Measurements from ENCODE around the gene IRF5.
"Not testable (repeated sequence)": the region's sequence is repeated elsewhere in the genome, so short reads cannot be mapped to it uniquely, and the experiment has no call there.

IRF5 gene

DNA sequence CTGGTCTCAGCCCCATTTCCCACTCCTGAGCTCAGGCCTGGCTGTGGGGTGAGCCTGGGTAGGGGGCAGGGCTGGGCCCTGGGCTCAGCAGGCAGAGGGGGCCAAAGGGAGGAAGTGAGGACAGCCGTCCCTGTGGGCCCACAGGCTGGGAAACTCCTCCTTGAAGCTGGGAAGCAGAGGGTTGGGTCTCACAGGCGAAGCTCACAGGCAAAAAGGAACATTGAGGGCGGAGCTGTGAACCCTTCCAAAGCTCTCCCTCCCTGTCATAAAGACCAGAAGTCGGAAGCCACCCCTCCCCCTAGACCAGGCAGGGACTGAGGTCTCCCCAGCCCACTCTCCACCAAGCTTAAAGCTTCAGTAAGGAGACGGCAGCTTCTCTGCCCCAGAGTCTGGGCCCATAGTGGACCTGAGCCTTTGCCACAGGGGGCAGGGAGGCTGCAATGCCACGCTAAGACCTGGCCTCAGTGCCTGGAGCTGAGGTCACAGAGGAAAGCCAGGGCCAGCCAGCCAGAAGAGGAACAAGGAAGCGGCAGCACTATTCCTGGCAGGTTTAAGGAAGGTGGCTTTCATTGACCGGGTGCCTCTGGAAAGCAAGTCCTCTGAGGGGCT is 26.2 kb upstream of the IRF5 start:
- TF ChIP-seq, protein P1, sequence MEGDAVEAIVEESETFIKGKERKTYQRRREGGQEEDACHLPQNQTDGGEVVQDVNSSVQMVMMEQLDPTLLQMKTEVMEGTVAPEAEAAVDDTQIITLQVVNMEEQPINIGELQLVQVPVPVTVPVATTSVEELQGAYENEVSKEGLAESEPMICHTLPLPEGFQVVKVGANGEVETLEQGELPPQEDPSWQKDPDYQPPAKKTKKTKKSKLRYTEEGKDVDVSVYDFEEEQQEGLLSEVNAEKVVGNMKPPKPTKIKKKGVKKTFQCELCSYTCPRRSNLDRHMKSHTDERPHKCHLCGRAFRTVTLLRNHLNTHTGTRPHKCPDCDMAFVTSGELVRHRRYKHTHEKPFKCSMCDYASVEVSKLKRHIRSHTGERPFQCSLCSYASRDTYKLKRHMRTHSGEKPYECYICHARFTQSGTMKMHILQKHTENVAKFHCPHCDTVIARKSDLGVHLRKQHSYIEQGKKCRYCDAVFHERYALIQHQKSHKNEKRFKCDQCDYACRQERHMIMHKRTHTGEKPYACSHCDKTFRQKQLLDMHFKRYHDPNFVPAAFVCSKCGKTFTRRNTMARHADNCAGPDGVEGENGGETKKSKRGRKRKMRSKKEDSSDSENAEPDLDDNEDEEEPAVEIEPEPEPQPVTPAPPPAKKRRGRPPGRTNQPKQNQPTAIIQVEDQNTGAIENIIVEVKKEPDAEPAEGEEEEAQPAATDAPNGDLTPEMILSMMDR (IDR thresholded peaks at IDR 0.05; ENCODE audit: low read depth, low read length, missing control alignments), result no peak
- no peak overlapping the region for H3K4me3 ChIP-seq (ENCODE audit: low read depth, low read length)
- in situ Hi-C loops (cut with HindIII; ENCODE audit: low sequenced_read_pairs), result no loop called here
- DNase-seq (ENCODE audit: low read depth), result no peak

DNA sequence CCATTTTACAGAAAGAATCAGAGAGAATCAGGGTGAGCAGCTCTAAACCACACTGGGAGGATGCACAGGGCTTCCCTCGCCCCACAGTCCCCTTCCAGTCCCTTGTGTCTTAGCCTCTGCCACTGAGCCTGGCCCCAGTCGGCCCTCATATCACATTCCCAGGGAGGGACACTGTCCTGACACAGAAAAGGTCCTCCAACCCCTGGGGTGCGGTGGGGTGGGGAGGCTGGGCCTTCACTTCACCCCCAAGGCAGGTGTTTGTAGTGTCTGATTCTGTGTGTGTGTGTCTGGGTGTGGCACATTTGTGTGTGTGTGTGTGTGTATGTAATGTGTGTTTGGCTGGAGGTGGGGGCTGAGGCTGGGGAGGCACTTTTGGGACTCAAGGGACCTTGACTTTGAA is 25.4 kb upstream of the IRF5 start:
- no peak overlapping the region for H3K4me3 ChIP-seq (ENCODE audit: low read depth, low read length)
- TF ChIP-seq, protein P1 (IDR thresholded peaks at IDR 0.05; ENCODE audit: low read depth, low read length, missing control alignments), result no peak
- DNase-seq (ENCODE audit: low read depth), result no peak
- in situ Hi-C loops (cut with HindIII; ENCODE audit: low sequenced_read_pairs), result no loop called here

DNA sequence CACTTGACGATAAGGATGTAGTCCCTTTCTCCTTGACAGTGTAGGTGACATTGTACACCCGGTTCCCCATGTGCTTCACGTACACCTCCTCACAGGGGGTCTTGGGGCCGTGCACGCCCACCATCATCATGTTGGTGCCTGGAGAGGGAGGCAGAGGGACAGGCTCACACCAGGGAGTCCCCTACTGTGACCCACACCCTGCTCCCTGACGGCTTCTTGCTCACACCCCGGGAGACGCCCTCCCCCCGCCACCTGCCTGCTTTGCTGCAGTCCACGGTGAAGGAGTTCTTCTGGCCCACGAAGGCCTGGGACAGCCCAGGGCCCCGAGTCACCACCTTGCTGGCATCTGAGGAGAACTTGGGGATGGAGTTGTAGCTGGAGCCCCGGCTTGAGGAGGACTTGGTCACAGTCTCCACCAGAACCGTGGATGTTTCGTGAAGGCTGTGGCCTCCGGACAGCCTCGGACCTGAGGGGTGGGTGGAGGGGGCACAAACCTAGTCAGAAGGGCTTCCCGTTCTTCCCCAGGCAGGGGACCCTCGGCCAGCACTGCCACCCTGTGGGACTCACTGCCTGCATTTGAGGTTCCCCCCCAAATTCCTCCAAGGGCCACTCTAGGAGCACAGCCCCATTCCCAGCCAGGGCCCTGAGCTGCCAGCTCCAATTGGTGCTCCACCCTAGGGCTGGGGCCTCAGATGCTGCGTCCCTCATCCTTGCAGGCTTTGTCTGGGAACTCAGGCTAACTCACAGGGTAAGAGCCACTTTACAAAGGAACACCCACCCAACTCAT is 24.8 kb upstream of the IRF5 start:
- DNase-seq (ENCODE audit: low read depth); H3K4me3 ChIP-seq (ENCODE audit: low read depth, low read length); in situ Hi-C loops (cut with HindIII; ENCODE audit: low sequenced_read_pairs): not testable (repeated sequence)

DNA sequence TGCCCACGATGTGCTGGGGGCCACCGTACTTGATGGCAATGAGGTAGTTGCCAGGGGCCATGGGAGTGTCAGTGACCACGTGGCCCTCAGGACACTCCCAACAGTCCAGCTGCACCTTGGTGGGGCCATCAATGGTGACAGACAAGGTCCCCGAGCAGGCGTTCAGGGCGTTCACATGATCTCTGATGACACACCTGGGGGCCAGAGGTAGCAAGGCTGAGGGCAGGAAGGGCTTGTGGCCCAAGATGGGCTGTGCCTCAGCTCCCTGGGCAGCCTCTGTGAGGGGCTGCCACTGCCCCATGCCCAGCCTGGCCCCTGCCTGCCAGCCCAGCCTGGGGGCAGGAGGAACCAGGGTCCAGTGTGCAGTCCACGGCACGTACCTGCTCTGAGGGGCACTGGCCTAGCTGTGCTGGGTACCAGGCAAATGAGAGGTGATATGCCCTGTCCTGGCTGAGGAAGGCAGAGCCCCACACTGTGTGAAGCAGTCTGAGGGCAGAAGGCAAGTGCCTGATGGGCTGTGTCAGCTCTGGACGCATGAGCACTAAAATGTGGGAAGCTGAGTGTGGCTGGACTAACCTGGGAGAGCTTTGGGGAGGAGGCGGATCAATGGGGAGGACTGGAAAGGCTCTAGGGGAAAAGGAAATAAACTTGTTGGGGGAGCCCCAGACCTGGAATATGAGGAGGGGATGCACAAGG is 23.7 kb upstream of the IRF5 start:
- in situ Hi-C loops (cut with HindIII; ENCODE audit: low sequenced_read_pairs), result no loop called here
- TF ChIP-seq, protein P1 (IDR thresholded peaks at IDR 0.05; ENCODE audit: low read depth, low read length, missing control alignments), result no peak
- H3K4me3 ChIP-seq (ENCODE audit: low read depth, low read length), result no peak overlapping the region
- no peak for DNase-seq (ENCODE audit: low read depth)

DNA sequence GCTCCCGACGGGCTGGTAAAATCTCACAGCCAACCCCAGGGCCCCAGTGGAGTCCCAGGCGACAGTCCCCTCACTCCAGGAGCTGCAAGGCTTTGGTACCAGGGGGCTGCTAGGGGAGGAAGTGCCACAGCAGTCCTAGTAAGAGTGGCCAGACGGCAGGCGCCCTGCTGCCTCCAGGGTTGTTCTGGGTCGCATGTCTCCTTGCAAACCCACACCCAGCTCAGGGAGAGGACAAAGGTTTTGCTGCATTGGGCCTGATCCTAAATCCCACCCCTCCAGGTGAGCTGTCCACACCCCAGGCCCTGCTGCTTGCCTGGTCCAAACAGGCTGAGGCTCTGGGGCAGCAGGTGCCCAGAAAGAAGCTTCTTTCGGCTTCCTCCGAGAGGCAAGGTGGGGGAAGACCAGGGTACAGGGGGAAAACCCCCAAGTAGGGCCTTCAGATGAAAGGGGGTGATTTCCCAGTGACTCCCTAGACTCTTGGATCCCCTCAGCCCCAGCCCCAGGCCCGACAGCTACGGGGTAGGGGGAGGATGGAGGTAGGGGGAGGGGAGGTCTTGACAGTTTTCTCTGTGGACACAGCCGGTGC is 23.1 kb upstream of the IRF5 start:
- DNase-seq (ENCODE audit: low read depth), result no peak
- in situ Hi-C loops (cut with HindIII; ENCODE audit: low sequenced_read_pairs), result no loop called here
- TF ChIP-seq, protein P1 (IDR thresholded peaks at IDR 0.05; ENCODE audit: low read depth, low read length, missing control alignments), result no peak
- H3K4me3 ChIP-seq (ENCODE audit: low read depth, low read length), result no peak overlapping the region

DNA sequence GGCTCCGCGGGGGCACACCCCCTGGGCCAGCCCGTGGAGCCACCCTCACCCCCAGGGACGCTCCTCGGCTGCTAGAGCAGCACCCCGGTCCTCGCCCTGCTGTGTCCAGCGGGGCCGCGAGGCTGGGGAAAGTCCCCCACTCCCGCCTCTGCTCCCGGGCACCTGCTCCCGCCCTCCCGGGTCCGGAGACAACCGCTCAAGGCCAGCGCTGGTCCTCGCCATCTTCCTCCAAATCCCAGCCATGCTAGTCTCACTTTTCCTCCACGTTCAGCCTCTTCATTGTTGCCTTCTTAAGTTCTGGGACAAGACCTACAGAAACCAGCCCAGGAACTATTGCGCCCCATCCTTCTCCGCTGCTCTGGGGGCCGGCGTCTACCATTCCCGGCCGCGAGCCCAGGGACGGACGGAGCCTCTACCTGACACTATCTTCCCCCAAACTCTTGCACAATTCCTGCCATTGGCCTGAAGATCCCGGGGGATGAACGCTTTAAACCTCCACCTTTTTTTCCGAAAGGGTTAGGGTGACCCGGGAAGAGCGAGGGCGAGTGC is 22.4 kb upstream of the IRF5 start:
- in situ Hi-C loops (cut with HindIII; ENCODE audit: low sequenced_read_pairs), result no loop called here
- no peak overlapping the region for H3K4me3 ChIP-seq (ENCODE audit: low read depth, low read length)
- no peak for DNase-seq (ENCODE audit: low read depth)
- TF ChIP-seq, protein P1 (IDR thresholded peaks at IDR 0.05; ENCODE audit: low read depth, low read length, missing control alignments), result no peak

Measured in astrocyte of the cerebellum (primary cell).